ENCODE measurements around the gene LDB3. TPM values are rescaled to one million over a fixed set of nuclear protein-coding genes. Genes with fewer than 3 reads are reported as not detected.

LDB3 gene
- total and polyA plus RNA-seq, 9 of the 15 experiments (the other 6 are each of a cell fraction or from before 2014, with no cell fraction given) = 0.03 TPM; not detected in 8

GRCh38 chr10:86706401-86706841 is 38.1 kb downstream of the LDB3 start:
- BruUV-seq (replicated peaks) = no TSS peak
- CTCF ChIA-PET (ENCODE audit: low intra/inter-chr PET ratio) = no interaction called here
- Histone ChIP-seq H3K9me1 (ENCODE audit: control insufficient read depth, insufficient read depth, low read length) (no peaks in the 10 kb centered on the region), H3K4me3 (no peak overlapping the region), H3K27ac (ENCODE audit: extremely low read depth, low read depth, low read length) (no peak overlapping the region), H3K36me3 (ENCODE audit: control insufficient read depth, insufficient read depth, low read length) (no peaks in the 10 kb centered on the region), H3K4me1 (replicated peaks in 1 of 2; ENCODE audit: control insufficient read depth in 2 of 2, insufficient read depth in 2 of 2, low read length in 2 of 2) (peaks cover 0 to 23% of the 10 kb centered on the region in 2 experiments; a peak in 4 of 5 replicates), H3K79me2 (ENCODE audit: control insufficient read depth, insufficient read depth, low read length) (no peaks in the 10 kb centered on the region), H3K4me2 (ENCODE audit: insufficient read depth, low read length) (no peak overlapping the region), H3K27me3 (ENCODE audit: control insufficient read depth in 2 of 2, insufficient read depth in 2 of 2, low read length in 2 of 2) (peaks cover 0 to under 1% of the 10 kb centered on the region in 2 experiments; a peak in 1 of 5 replicates), H3K9me3 (replicated peaks; ENCODE audit: control insufficient read depth, insufficient read depth, low read depth, low read length) (no peaks in the 10 kb centered on the region), H2AFZ (ENCODE audit: low read depth, low read length) (0 out of 2 replicates have a peak overlapping the region, but pooled peaks have one; percentile 23), H4K20me1 (replicated peaks; ENCODE audit: control insufficient read depth, insufficient read depth, low read length) (no peaks in the 10 kb centered on the region), H3K9ac (ENCODE audit: insufficient read depth in 1 of 2, low read depth in 2 of 2, low read length in 2 of 2) (no peak overlapping the region)
- TF ChIP-seq, protein P1, sequence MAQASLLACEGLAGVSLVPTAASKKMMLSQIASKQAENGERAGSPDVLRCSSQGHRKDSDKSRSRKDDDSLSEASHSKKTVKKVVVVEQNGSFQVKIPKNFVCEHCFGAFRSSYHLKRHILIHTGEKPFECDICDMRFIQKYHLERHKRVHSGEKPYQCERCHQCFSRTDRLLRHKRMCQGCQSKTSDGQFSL (CRISPR knock-in tag; IDR thresholded peaks at IDR 0.05) = no peak
- TF ChIP-seq, protein P1 (tag; IDR thresholded peaks at IDR 0.05) = no peak
- peak in 1 of 2 experiments; percentile 15; a peak in 1 of 4 replicates for TF ChIP-seq NRF1 (conservative IDR thresholded peaks at IDR 0.05 in 1 of 2, IDR thresholded peaks at IDR 0.05 in 1 of 2)
- 91% methylated on average over 8 of the region's 12 CpGs for WGBS (ENCODE audit: insufficient coverage, low coverage, missing lambda C conversion rate)
- POLR2A ChIA-PET = no interaction called here
- no peak for ATAC-seq
- in situ Hi-C loops (cut with MboI) = loop anchor here (5.0 kb wide), 1 partner anchor 196 kb away; no protein-coding TSS in a partner anchor
- intact Hi-C loops (cut with micrococcal nuclease) = no loop called here
- DNase-seq (ENCODE audit: extremely low read depth in 1 of 4, low spot score in 3 of 4) = no peak
- FAIRE-seq = no peak

GRCh38 chr10:86706977-86707376 is 38.7 kb downstream of the LDB3 start:
- intact Hi-C loops (cut with micrococcal nuclease) = no loop called here
- H3K4me2 ChIP-seq (ENCODE audit: insufficient read depth, low read length) = no peak overlapping the region
- no peak overlapping the region for H3K27ac ChIP-seq (ENCODE audit: extremely low read depth, low read depth, low read length)
- ATAC-seq (no peak), DNase-seq (ENCODE audit: extremely low read depth in 1 of 4, low spot score in 3 of 4) (no peak), FAIRE-seq (no peak)
- H3K4me1 ChIP-seq (replicated peaks in 1 of 2; ENCODE audit: control insufficient read depth in 2 of 2, insufficient read depth in 2 of 2, low read length in 2 of 2) = peaks cover 0 to 29% of the 10 kb centered on the region in 2 experiments; a peak in 4 of 5 replicates
- no peaks in the 10 kb centered on the region for H3K36me3 ChIP-seq (ENCODE audit: control insufficient read depth, insufficient read depth, low read length)
- ChIA-PET CTCF (ENCODE audit: low intra/inter-chr PET ratio) (no interaction called here), POLR2A (no interaction called here)
- in situ Hi-C loops (cut with MboI) = loop anchor here (5.0 kb wide), 1 partner anchor 195 kb away; no protein-coding TSS in a partner anchor
- H3K9ac ChIP-seq (ENCODE audit: insufficient read depth in 1 of 2, low read depth in 2 of 2, low read length in 2 of 2) = no peak overlapping the region
- H4K20me1 ChIP-seq (replicated peaks; ENCODE audit: control insufficient read depth, insufficient read depth, low read length) = no peaks in the 10 kb centered on the region
- no peak overlapping the region for H2AFZ ChIP-seq (ENCODE audit: low read depth, low read length)
- no peaks in the 10 kb centered on the region for H3K9me1 ChIP-seq (ENCODE audit: control insufficient read depth, insufficient read depth, low read length)
- no TSS peak for BruUV-seq (replicated peaks)
- no peaks in the 10 kb centered on the region; a peak in 1 of 5 replicates for H3K27me3 ChIP-seq (ENCODE audit: control insufficient read depth in 2 of 2, insufficient read depth in 2 of 2, low read length in 2 of 2)
- H3K9me3 ChIP-seq (replicated peaks; ENCODE audit: control insufficient read depth, insufficient read depth, low read depth, low read length) = no peaks in the 10 kb centered on the region
- no peak overlapping the region for H3K4me3 ChIP-seq
- no peaks in the 10 kb centered on the region for H3K79me2 ChIP-seq (ENCODE audit: control insufficient read depth, insufficient read depth, low read length)
- WGBS (ENCODE audit: insufficient coverage, low coverage, missing lambda C conversion rate) = 0% methylated on average over 1 of the region's 1 CpG
- TF ChIP-seq, protein P2, sequence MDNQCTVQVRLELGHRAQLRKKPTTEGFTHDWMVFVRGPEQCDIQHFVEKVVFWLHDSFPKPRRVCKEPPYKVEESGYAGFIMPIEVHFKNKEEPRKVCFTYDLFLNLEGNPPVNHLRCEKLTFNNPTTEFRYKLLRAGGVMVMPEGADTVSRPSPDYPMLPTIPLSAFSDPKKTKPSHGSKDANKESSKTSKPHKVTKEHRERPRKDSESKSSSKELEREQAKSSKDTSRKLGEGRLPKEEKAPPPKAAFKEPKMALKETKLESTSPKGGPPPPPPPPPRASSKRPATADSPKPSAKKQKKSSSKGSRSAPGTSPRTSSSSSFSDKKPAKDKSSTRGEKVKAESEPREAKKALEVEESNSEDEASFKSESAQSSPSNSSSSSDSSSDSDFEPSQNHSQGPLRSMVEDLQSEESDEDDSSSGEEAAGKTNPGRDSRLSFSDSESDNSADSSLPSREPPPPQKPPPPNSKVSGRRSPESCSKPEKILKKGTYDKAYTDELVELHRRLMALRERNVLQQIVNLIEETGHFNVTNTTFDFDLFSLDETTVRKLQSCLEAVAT (IDR thresholded peaks at IDR 0.05) = no peak
- TF ChIP-seq RBM25 (IDR thresholded peaks at IDR 0.05; ENCODE audit: low read depth, low read length, severe bottlenecking) = peak; percentile 96
- TF ChIP-seq BCOR (IDR thresholded peaks at IDR 0.05) = peak; percentile 36; the same call in 1 of the 2 replicates
- no peak for TF ChIP-seq ZNF445 (CRISPR knock-in tag; IDR thresholded peaks at IDR 0.05; ENCODE audit: low read depth)
- peak; percentile 93 for TF ChIP-seq ZNF436 (CRISPR knock-in tag; IDR thresholded peaks at IDR 0.05)
- TF ChIP-seq ZFP36 (IDR thresholded peaks at IDR 0.05; ENCODE audit: low read depth, low read length, partially characterized antibody) = peak; percentile 100
- TF ChIP-seq, protein P3, sequence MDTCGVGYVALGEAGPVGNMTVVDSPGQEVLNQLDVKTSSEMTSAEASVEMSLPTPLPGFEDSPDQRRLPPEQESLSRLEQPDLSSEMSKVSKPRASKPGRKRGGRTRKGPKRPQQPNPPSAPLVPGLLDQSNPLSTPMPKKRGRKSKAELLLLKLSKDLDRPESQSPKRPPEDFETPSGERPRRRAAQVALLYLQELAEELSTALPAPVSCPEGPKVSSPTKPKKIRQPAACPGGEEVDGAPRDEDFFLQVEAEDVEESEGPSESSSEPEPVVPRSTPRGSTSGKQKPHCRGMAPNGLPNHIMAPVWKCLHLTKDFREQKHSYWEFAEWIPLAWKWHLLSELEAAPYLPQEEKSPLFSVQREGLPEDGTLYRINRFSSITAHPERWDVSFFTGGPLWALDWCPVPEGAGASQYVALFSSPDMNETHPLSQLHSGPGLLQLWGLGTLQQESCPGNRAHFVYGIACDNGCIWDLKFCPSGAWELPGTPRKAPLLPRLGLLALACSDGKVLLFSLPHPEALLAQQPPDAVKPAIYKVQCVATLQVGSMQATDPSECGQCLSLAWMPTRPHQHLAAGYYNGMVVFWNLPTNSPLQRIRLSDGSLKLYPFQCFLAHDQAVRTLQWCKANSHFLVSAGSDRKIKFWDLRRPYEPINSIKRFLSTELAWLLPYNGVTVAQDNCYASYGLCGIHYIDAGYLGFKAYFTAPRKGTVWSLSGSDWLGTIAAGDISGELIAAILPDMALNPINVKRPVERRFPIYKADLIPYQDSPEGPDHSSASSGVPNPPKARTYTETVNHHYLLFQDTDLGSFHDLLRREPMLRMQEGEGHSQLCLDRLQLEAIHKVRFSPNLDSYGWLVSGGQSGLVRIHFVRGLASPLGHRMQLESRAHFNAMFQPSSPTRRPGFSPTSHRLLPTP (IDR thresholded peaks at IDR 0.05; ENCODE audit: borderline replicate concordance, extremely low read depth, insufficient read length) = peak; percentile 73
